Lung (tissue), 12 donors: ENCODE data around the gene LRIG1. TPM values are rescaled to one million over a fixed set of nuclear protein-coding genes. Genes with fewer than 3 reads are reported as not detected.

Experiments
- ATAC-seq: fragments of 200-7000 bp; cut with Tn5 transposase; one replicate; pipeline ENCODE4 v1.9.1; 2020; ENCODE audit warnings: moderate number of reproducible peaks; ENCODE audit not compliant: insufficient read depth, low FRiP score
- DNase-seq, 3 donors: peaks; one replicate each; pipeline ENCODE4 v3.0.0-alpha.2; 2013 to 2017
- H3K27ac ChIP-seq, 2 donors: one replicate each; pipeline ENCODE4 v1.5.1; 2013; ENCODE audit warnings: mild to moderate bottlenecking in 2 of 2, moderate library complexity in 2 of 2, control low read depth in 1 of 2, inconsistent platforms in 1 of 2, low read depth in 1 of 2, low read length in 1 of 2
- H3K27me3 ChIP-seq, 3 donors: one replicate each; pipeline ENCODE4 v1.5.1; 2013; ENCODE audit warnings: low read length in 2 of 3; ENCODE audit not compliant: control insufficient read depth in 3 of 3, insufficient read depth in 3 of 3
- H3K36me3 ChIP-seq, 4 donors: one replicate each; pipeline ENCODE4 v1.5.1; 2013; ENCODE audit warnings: low read length in 4 of 4, mild to moderate bottlenecking in 1 of 4, moderate library complexity in 1 of 4; ENCODE audit not compliant: control insufficient read depth in 4 of 4, insufficient read depth in 4 of 4
- H3K4me1 ChIP-seq, 5 donors: one replicate each; pipeline ENCODE4 v1.5.1; 2013; ENCODE audit warnings: low read length in 5 of 5, mild to moderate bottlenecking in 2 of 5, moderate library complexity in 1 of 5; ENCODE audit not compliant: control insufficient read depth in 5 of 5, insufficient read depth in 5 of 5
- H3K4me3 ChIP-seq: one replicate; pipeline ENCODE4 v1.5.1; 2013; ENCODE audit warnings: mild to moderate bottlenecking, control low read depth, moderate library complexity
- H3K9ac ChIP-seq, 2 donors: one replicate each; pipeline ENCODE4 v1.5.1; 2013; ENCODE audit warnings: low read length in 2 of 2, control low read depth in 1 of 2; ENCODE audit not compliant: insufficient read depth in 1 of 2
- H3K9me3 ChIP-seq, 4 donors: one replicate each; pipeline ENCODE4 v1.5.1; 2013; ENCODE audit warnings: low read length in 3 of 4, mild to moderate bottlenecking in 1 of 4, moderate library complexity in 1 of 4; ENCODE audit not compliant: control insufficient read depth in 4 of 4, insufficient read depth in 3 of 4
- CTCF ChIP-seq: IDR thresholded peaks from 2 replicates; pipeline ENCODE4 v1.5.1; 2012; ENCODE audit warnings: mild to moderate bottlenecking; ENCODE audit errors: control extremely low read depth, extremely low read depth
- WGBS, 2 donors: extraction: QIAGEN DNeasy Blood & Tissue Kit; methylation state at CpG; one replicate each; pipeline ENCODE4 v1.1.7; 2013; 5-methylcytosine and 5-hydroxymethylcytosine counted together
- polyA plus RNA-seq, 2 donors: library from polyadenylated mRNA; stranded (reverse); fragments of 200-250 nt; gene quantifications; one replicate each; pipeline ENCODE4 v1.2.1, GENCODE V29; 2013
- total RNA-seq, 2 donors: library from RNA; depleted of rRNA in 1 of 2; stranded (reverse); fragments of >200 nt in 1 of 2; gene quantifications; one replicate each; pipeline ENCODE4 v1.2.1, GENCODE V29; 2014 to 2021
- donor health status: control.
- donor health status: control.
- donor health status: Bipolar disorder and iron deficiency.
- donor health status: healthy.
- donor health status: DM: yes; HTN: yes; CAD: no.

Gene LRIG1
- total and polyA plus RNA-seq, 4 donors: 21.9 to 97.4 (median 42.2) TPM

GRCh38 chr3:66392966-66393332, 107.9 kb downstream of the LRIG1 start:
- H3K9ac ChIP-seq: no peak overlapping the region

GRCh38 chr3:66392512-66392911, 108.3 kb downstream of the LRIG1 start:
- H3K9ac ChIP-seq: no peak overlapping the region
- no peak for ATAC-seq
- peaks cover 0 to 2% (median 0%) of the 10 kb centered on the region in 4 donors for H3K9me3 ChIP-seq
- no peak for TF ChIP-seq CTCF
- WGBS, 2 donors: 79 to 85% methylated on average over 3 of the region's 3 CpGs
- peaks cover 0 to 10% (median 0%) of the 10 kb centered on the region in 5 donors for H3K4me1 ChIP-seq
- H3K27me3 ChIP-seq: no peaks in the 10 kb centered on the region
- H3K36me3 ChIP-seq: peaks cover 2 to 35% (median 25%) of the 10 kb centered on the region in 4 donors
- DNase-seq: no peak
- no peak overlapping the region for H3K4me3 ChIP-seq
- no peak overlapping the region for H3K27ac ChIP-seq

More at GRCh38 chr3:66392966-66393332, 107.9 kb downstream of the LRIG1 start:
- Histone ChIP-seq H3K27ac (peak overlapping the region; percentile 53 to 65), H3K4me1 (peaks cover 0 to 10% (median 0%) of the 10 kb centered on the region in 5 donors), H3K27me3 (no peaks in the 10 kb centered on the region), H3K36me3 (peaks cover 2 to 39% (median 26%) of the 10 kb centered on the region in 4 donors), H3K4me3 (no peak overlapping the region), H3K9me3 (peaks cover 0 to 2% (median 0%) of the 10 kb centered on the region in 4 donors)
- DNase-seq (no peak), ATAC-seq (no peak)
- WGBS, 2 donors: 95 to 98% methylated on average over 2 of the region's 2 CpGs
- no peak for TF ChIP-seq CTCF

GRCh38 chr3:66390013-66390412, 110.8 kb downstream of the LRIG1 start:
- Histone ChIP-seq H3K4me3 (no peak overlapping the region), H3K9me3 (peaks cover 0 to 2% (median 0%) of the 10 kb centered on the region in 4 donors), H3K27ac (no peak overlapping the region), H3K27me3 (no peaks in the 10 kb centered on the region), H3K4me1 (peaks cover 0 to 10% (median 0%) of the 10 kb centered on the region in 5 donors), H3K36me3 (peaks cover 3 to 33% (median 24%) of the 10 kb centered on the region in 4 donors), H3K9ac (no peak overlapping the region)
- no peak for ATAC-seq
- no peak for TF ChIP-seq CTCF
- no peak for DNase-seq
